Renal cortical epithelial cell (primary cell): ENCODE results near the gene KCNIP3. TPM values are rescaled to one million over a fixed set of nuclear protein-coding genes. Genes with fewer than 3 reads are reported as not detected.
"Not testable (repeated sequence)": the region's sequence is repeated elsewhere in the genome, so short reads cannot be mapped to it uniquely, and the experiment has no call there.

Experiments used
- DNase-seq: peaks from one replicate; pipeline ENCODE4 v3.0.0-alpha.2; 2011; ENCODE audit warnings: low read depth
- total RNA-seq: library from RNA; depleted of rRNA; stranded (reverse); fragments of >200 nt; gene quantifications from 2 replicates; pipeline ENCODE4 v1.2.3, GENCODE V29; 2014

The KCNIP3 gene
- total RNA-seq, 1 donor from 2014 or later: 127 TPM

DNA sequence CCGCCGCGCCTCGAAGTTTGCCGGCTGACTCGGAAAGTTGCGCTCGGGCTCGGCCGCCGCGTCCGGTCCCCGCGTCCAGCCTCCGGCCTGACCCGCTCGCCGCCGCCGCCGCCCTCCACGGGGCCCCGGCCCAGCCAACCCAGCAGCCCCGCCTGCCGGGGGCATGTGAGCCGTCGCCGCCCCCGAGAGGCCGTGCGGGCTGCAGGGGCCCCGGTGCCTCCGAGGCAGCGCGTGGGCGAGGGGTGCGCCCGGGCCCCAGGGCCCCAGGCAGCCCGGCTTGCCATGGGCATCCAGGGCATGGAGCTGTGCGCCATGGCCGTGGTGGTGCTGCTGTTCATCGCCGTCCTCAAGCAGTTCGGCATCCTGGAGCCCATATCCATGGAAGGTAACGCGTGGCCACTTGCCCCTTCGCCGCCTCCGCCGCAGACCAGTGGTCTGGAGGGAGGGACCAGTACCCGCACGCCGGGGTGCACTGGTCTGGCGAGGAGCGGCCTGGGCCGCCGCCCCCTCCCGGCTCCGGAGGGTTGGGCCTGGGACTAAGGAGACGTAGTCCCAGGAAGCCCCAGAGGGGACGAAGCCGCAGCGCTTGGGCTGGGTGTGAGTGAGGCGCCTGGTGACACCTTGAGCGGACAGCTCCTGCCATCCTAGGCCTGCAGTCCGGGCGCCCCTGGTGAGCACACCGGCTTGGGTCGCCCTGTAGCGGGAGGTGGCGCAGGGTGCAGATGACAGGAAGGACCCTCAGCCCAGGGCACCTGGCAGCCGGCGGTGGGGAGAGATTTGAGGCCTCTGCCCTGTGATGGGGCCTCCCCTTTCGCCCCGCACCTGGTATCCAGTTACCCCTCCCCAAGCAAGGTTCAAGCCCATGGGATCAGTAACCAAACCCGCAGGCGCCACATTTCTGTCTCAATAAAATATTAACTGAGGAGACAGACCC, 49.9 kb downstream of the KCNIP3 start:
- DNase-seq: no peak

DNA sequence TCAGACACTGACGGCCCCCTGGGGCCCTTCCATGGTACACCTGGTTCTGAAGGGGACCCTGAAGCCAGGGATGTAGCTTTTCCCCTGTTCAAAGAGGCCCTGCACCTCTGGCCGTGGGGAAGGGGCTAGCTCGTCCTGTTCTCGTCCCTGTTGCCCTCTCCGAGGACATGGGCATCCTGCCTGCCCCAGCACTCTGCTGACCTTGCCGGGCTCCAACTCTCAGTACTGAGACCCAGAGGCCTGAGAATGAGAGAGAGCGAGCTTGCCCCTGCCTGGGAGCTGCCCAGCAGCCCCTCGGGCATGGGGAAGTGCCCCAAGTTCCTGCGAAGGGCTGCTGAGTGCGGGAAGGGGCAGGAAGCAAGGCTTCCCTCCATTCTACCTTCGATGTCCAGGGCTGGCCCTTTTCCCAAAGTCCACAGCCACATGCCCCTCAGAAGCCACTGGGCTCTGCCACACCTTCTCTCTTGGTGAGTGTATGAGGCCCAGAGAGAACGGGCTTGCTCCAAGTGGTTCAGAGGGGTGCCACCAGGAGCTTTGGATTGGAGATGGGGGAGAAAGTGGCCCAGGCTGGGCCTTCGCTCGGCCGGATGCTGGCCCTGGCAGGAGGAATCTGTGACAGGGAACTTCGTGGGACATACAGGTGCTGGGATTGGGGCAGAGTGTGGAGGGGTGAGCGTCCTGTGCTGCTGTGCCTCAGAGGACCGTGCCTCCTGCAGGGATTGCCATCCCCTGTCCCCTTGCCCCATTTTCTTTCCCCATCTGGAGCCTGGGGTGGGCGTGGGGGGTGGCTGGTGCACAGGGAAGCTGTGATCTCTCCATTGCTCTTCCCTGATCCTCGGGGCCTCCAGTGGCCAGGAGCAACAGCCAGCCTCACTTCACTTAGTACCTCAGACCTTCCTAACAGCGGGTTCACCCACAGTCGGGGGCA, 50.8 kb downstream of the KCNIP3 start:
- DNase-seq: no peak

DNA sequence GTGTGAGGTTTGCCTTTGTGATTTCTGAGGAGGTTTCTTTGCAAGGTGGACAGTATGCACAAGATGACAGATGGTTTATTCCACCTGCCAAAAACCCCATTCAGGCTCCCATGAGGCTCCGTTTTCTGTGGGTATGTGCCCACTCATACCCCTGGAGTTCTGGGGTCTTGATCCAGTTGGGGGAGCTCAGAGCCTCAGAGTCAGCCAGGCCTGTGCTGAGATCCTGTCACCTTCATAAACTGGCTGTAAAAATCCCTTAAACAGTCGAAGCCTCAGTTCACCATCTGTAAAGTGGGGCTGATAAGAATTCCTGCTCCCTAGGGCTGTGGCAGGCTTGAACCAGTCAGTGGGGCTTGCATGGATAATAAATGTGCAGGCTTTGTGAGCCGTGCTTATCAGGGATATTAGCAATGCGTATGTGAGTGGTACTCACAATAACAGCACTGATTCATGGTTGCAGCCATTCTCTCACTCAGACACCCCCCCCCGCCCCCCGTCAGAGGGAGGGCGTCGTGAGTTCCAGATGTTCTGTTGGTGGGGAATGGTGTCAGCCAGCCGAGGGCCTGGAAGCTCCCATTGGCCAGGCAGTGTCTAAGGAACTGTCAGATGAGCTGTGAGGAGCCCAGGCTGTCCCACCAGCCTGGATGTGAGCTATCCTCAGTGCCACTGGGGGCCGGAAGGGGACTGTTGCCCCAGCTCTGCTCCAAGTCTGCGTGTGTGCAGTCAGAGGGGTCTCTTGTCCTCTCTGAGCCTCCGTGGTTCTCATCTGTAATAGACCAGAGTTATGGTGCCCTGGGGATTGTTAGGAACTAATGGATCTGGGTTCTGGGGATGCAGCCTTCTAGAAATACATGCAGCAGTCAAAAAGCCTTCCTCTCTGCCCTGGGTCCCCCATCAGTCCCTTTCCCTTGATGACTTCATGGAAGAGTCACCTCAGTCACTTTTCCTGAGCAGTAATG, 51.7 kb downstream of the KCNIP3 start:
- DNase-seq: no peak

DNA sequence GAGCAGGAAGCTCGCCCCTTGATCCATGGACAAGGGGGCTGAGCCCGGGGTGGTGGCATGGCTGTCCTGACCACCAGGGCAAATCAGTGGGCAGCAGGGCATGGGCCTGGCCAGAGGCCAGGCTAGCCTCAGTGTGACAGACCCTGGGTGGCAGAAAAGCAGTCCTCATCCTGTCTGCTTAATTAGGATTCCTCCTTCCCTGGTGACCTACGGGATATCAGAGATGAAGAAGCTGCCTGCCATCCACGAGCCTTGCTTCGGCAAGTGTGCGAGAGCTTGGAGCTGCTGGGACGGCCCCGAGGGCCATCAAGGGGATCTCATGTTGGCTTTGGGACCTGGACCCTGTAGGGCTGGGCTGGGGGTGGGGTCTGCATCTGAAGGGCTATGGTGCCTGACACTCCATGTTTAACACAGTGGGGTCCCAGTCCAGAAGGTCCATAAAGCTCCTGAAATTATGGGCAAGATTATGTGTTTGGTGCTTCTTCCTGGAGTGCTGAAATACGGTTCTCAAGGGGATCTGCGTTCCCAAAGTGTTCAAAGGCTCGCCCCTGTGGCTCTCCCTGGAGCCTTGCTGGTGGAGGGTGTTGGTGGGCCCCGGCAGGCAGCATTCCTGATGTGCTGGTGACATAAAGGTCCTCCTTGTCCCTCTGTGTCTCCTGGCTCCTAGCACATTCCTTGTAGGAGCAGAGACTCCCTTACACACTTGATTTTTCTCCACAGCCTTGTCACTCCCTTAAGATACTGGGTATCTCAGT, 52.6 kb downstream of the KCNIP3 start:
- DNase-seq: no peak

DNA sequence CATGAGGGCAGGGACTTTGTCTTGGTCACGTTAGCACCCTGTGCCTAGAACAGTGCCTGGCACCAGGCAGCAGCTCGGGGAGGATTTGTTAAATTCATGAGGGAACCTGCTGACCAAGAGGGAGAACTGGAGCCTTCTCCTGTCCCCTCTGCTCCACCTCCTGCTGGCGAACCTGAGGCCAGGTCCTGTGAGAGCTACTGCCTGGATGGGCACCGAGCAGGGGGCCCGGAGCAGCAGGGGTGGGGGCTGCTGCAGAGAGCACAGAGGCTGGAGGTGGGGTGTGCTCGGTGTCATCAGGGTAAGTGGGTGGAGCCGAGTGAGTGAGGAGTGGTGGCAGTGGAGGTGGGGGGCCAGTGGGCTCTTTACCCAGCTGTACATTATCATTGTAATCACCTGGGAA, 53.2 kb downstream of the KCNIP3 start:
- DNase-seq: no peak

DNA sequence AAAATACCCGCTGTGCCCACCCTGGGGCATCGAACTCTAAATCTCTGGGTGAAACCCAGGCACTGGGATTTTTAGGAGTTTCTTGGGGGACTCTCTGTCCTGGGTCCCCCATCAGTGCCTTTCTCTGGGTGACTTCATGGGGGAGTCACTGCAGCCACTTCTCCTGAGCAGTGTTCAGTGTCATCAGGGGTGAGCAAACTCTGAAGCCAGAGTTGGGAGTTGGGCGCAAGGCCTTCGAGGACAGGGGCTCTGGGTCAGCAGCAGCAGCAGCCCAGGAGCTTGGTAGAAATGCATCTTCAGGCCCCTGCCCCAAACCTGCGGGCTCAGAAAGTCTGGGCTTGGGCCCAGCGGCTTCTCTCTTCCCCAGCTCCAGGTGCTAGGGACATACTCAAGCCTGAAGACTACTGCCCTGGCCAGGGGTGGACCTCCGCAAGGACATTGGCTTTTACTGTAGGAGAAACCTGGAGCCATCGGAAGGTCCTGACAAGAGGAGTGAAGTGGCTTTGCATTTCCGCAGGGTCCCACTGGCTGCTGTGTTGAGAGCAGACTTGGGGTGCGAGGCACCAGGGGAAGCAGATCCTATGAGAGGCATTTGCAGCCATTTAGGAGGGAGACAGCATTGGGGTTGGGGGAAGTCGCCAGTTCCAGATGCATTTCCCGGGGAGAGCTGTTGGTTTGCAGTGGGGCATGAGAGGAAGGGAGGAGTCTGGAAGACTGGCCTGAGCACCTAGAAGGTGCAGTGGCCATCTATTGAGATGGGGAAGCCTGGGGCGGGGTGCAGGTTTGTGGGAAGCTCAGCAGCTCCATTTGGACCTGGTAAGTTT, 53.8 kb downstream of the KCNIP3 start:
- no peak for DNase-seq

DNA sequence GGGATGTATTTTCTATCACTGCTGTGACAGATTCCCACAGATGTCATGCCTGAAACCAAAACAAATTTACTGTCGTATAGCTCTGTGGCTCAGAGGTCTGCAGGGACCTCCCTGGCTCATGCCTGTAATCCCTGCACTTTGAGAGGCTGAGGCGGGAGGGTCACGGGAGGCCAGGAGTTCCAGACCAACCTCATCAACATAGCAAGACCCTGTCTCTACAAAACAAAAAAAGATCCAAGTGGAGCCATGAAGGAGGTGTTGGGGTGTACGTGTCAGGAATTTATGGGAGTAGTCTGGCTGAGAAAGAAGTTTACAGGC, 54.4 kb downstream of the KCNIP3 start:
- no peak for DNase-seq

DNA sequence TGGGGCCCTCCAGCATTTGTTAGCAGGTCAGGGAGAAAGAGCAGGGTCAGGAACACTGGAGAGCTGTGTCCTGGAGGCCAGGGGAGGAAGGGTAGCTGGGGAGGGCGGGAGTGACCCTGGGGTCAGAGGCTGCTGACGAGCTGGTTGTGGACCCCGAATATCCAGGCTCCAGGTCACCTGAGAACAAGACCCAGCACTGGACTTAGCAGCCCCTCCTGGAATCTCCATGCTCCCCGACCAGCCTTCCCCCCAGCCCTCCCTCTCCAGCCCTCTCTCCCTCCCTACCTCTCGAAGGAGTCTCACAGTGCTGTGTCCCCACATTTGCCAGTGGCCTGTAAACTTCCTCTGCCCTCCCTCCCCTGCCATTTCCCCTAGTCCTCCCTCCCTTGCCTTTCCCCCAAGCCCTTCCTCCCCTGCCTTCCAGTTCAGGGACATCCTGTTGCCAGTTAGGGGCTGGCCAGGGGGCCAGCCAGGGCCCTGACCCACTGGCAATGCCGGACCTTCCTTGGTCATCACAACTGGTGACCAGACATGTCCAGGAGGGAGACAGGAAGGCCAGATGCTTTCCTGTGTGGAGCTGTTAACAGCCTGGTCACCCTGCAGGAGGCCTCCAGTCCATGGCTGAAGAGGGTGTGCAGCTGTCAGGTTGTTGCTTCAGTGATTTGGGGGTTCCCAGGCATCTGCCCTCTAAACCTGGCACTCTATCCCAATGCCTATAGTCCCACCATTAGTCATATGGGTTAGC, 55.3 kb downstream of the KCNIP3 start:
- DNase-seq: no peak

DNA sequence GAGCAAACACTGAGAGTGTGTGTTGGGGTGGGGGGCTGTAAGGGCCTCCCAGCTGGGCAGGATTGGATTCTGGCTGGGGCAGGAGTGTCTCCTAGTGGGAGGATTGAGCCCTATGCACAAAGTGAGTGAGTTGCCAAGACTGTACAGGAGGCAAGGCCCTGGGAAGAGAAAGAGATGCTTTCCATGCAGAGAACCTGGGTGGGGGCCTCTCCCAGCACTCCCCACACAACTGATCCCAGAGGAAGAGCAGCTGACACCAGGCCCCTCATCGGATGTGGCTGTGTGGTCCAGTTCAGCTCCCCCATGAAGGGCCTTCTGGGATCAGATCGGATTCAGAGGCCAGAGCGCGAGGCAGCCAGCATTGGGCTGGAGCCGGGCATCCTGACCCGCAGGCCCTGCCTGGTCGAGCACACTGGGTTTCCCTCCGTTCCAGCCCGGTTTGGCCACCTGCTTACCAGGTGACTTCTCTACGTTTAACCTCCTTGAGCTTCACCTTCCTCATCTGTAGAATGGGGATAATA, 56.0 kb downstream of the KCNIP3 start:
- no peak for DNase-seq

DNA sequence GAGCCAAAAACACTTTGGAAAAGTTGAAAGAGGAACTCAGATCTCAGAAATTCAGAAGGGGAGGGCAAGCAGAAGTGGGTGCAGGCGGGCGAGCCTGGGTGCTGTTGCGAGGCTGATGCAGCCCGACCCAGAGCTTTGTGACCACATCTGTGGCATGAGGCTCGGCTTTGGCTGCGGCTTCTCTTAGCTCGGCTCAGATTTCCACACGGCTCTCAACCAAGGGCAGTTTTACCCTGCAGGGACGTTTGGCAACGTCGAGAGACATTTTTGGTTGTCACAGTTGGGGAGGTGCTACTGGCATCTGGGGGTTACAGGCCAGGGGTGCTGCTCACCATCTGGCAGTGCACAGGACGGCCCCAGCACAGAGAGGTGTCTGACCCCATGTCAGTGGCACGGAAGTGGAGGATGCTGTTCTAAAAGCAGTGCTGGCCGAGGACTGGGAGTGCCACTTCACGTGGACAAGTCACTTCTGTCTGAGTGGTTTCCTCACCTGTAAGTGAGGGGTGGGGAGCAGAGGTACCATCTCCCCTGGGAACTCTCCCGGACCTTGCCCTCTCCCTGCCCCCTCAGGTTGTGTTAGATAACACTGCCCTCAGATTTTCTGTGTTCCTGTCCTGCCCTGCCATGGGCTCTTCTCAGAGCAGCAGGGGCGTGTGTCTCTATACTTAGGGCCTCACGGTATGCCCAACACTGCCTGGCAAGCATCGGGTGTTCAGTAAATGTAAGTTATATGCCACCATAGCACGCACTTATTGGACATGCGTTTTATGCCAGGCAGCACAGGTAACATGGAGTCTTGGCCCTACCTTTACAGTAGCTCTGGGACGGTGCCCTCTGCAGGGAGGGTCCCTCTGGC, 56.7 kb downstream of the KCNIP3 start:
- no peak for DNase-seq

DNA sequence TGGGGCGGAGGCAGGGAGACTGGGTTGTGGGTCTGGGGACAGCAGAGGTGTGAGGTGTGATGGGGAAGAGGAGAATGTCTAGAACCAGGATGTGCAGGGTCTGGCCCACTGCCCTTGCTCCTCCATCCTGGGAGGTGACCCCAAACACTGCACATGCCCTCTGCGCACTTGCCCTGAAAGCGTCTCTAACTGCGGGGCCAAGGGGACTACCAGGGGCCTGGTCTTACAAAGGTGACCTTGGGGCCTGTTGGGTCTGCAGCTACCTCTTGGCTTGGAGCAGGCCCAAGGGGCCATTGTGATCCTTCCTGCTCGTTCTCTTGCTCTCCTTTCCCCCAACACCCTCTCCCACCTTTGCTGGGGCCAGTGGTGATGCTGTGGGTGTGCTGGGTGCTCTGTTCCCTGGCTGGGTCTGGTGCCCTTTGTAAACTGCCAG, 57.3 kb downstream of the KCNIP3 start:
- no peak for DNase-seq

DNA sequence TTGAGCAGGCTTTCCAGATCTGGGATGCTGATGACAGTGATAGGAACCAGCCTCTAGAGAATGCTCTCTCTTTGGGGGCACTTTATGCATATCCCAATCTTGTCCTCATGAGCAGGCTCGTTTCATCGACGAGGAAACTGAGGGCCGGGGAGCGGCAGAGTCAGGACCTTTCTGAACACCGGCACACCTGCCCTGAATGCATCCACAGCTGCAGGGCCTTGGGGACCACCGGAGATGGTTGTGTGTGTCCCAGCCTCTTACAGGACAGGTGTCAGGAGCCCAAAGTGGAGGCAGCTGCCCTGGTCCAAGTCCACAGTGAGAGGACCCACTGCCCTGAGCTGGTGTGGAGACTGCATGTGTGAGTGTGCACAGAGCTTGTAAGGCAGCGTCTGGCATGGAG, 57.8 kb downstream of the KCNIP3 start:
- DNase-seq: no peak

DNA sequence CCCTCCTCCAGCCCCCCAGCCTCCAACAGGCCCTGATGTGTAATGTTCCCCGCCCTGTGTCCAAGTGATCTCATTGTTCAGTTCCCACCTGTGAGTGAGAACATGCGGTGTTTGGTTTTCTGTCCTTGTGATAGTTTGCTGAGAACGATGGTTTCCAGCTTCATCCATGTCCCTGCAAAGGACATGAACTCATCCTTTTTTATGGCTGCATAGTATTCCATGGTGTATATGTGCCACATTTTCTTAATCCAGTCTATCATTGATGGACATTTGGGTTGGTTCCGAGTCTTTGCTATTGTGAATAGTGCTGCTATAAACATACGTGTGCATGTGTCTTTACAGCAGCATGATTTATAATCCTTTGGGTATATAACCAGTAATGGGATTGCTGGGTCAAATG, 58.3 kb downstream of the KCNIP3 start:
- not testable (repeated sequence) for DNase-seq

DNA sequence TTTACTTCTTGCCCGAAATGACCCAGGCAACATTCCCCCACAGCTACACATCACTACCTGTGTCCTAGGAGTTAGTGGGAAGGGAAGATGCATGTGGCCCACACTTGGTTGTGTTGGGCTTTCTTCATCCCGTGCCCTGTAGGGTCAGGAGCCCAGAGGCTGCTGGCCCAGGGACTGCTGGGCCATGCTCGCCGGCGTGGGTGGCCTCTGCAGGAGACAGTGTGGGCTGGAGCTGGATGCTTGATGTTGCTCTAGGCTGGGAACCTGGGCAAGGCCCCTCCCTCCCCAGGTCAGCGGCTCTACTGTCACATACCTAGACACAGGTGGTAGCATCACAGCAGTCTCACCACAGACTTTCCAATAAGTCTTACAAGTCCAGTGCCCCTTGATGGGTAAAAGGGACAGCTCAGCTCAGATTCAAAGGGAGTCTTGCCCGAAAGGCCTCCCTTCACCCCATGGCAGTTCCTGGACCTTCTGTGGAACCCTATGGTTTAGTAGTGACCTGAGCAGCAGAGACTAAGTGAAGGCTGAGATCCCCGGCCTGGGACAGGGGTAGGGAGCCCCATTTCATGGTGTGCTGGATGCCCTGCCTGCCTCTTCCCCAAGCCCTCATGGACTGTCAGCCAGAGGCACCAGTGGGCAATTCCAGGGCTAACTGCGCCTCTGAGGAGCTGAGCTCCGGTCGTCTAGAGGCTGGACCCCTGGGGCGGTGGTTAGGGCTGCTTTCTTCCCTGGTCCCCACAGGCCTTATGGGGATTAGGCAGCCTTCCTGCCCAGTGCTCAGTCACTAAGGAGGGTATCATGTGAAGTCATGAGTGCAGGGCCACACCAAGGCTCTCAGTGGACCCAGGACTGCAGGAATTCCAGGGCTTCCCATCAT, 59.9 kb downstream of the KCNIP3 start:
- DNase-seq: no peak

DNA sequence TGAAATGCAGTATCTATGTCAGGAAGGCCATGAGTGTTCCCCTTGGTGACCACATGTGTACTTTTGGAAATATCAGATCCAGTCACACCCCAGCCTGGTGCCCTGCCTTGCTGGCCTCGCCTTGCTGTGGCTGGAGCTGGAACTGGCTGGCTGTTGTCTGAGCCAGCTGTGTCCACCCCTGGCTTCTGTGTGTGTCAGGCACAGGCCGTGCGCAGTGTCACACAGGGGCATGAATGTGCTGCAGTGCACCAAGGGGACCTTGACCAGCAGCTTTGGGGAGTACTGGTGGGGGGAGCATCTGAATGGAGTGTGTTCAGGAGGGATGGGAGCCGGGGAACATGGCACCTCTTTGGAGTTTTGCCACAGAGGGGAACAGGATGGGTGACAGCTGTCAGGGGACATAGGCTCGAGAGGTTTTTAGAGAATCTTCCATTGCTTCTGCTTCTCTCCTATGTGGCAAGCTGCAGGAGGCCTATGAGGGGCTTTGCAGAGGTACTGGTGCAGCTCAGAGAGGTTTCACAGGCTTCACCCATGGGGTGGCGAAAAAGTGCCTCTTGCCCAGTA, 60.7 kb downstream of the KCNIP3 start:
- no peak for DNase-seq

DNA sequence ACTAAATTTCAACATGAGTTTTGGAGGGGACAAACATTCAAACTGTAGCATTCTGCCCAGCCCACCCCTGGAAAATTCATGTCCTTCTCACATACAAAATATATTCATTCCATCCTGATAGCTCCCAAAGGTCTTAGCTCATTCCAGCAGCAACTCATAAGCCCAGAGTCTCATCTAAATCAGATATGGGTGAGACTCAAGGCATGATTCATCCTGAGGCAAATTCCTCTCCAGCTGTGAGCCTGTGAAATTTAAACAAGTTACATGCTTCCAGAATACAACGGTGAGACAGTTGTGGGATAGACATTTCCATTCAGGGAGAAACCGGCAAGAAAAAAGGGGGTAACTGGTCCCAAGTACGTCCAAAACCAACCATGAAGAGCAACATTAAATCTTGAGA, 61.9 kb downstream of the KCNIP3 start:
- peak; percentile 28 for DNase-seq

DNA sequence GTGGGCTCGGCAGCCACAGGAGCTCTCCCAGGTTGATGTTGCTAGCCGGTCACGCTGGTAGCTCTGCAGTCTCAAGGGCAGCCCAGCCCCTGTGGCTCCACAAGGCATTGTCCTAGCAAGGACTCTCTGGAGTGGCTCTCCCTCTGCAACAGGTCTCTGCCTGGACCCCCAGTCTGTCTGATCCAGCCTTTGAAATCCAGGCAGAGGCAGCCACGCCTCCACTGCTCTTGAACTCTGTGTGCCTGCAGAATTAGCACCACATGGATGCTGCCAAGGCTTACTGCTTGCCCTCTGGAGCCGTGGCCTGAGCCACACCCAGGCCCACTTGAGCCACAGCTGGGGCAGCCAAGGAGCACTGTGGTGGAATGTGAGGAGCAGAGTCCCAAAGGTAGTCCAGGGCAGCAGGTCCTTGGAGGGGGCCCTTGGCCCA, 62.4 kb downstream of the KCNIP3 start:
- DNase-seq: no peak
